Bronchial epithelial cell (primary cell): ENCODE data around the gene LAMA2. TPM values are rescaled to one million over a fixed set of nuclear protein-coding genes. Genes with fewer than 3 reads are reported as not detected.

Experiments
- DNase-seq: peaks from one replicate; pipeline ENCODE4 v3.0.0-alpha.2; 2010; ENCODE audit warnings: low read depth
- FAIRE-seq: peaks from 2 replicates; lab custom pipeline; 2011; peaks lifted over from hg19 to GRCh38; lab: Jason Lieb, UNC
- H3K27me3 ChIP-seq: 2 replicates; pipeline ENCODE4 v1.5.1; 2011; ENCODE audit warnings: low read length; ENCODE audit not compliant: control insufficient read depth, insufficient read depth
- H3K36me3 ChIP-seq: 2 replicates; pipeline ENCODE4 v1.5.1; 2011; ENCODE audit warnings: low read length; ENCODE audit not compliant: control insufficient read depth, insufficient read depth
- H3K4me3 ChIP-seq: 2 replicates; pipeline ENCODE4 v1.5.1; 2011; ENCODE audit warnings: mild to moderate bottlenecking, low read depth, low read length, control low read depth
- total RNA-seq: library from RNA; depleted of rRNA; stranded (reverse); fragments of >200 nt; gene quantifications from 2 replicates; pipeline ENCODE4 v1.2.1, GENCODE V29; 2014
- TF ChIP-seq, protein P1 (sequence below): IDR thresholded peaks from 2 replicates; pipeline ENCODE4 v1.5.1; 2011; ENCODE audit warnings: mild to moderate bottlenecking, moderate library complexity, low read length, control low read depth, inconsistent platforms; ENCODE audit not compliant: insufficient read depth, severe bottlenecking

The LAMA2 gene
- total RNA-seq, 1 donor from 2014 or later = 2.6 TPM

DNA sequence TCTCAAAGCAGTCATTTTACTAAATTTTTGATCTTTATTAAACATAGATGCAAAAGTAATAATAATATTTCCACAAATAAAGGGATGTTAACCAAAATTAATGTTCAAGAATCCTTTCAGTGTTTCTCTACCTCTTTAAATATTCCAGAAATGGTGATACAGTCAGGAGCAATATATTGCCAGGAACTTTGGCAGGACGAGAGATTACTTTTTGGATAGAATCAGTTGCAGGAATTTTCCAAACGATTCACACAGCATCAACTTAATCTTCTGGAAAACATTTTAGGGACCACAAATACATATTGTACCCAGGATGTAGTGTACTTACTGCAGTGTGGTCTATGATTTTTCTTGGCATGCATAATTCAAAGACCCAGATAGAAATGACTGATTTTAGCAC lies 125.7 kb downstream of the LAMA2 start:
- Histone ChIP-seq H3K27me3 (no peaks in the 10 kb centered on the region), H3K36me3 (no peaks in the 10 kb centered on the region), H3K4me3 (no peak overlapping the region)
- TF ChIP-seq, protein P1, sequence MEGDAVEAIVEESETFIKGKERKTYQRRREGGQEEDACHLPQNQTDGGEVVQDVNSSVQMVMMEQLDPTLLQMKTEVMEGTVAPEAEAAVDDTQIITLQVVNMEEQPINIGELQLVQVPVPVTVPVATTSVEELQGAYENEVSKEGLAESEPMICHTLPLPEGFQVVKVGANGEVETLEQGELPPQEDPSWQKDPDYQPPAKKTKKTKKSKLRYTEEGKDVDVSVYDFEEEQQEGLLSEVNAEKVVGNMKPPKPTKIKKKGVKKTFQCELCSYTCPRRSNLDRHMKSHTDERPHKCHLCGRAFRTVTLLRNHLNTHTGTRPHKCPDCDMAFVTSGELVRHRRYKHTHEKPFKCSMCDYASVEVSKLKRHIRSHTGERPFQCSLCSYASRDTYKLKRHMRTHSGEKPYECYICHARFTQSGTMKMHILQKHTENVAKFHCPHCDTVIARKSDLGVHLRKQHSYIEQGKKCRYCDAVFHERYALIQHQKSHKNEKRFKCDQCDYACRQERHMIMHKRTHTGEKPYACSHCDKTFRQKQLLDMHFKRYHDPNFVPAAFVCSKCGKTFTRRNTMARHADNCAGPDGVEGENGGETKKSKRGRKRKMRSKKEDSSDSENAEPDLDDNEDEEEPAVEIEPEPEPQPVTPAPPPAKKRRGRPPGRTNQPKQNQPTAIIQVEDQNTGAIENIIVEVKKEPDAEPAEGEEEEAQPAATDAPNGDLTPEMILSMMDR = no peak
- no peak for DNase-seq
- no peak for FAIRE-seq

DNA sequence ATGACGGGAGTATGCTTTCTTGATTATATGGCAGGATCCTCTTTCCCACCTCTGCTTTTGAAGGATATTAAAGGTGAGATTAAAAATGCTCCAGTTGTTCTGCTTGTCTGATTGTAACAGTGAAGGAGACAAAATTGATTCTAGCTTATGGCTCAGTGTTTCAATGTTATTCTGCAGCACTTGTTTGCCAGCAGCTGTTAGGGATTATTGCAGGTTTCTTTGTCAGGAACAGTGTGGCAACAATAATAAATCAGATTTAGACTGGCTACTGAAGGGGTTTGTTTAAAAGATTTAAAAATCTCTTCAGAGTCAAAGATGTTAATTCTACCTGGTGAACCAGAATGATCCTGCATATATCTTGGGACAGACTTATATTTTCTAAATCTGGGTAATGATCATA lies 126.9 kb downstream of the LAMA2 start:
- DNase-seq (no peak), FAIRE-seq (no peak)
- H3K36me3 ChIP-seq = no peaks in the 10 kb centered on the region
- TF ChIP-seq, protein P1 = no peak
- no peak overlapping the region for H3K4me3 ChIP-seq
- no peaks in the 10 kb centered on the region for H3K27me3 ChIP-seq

DNA sequence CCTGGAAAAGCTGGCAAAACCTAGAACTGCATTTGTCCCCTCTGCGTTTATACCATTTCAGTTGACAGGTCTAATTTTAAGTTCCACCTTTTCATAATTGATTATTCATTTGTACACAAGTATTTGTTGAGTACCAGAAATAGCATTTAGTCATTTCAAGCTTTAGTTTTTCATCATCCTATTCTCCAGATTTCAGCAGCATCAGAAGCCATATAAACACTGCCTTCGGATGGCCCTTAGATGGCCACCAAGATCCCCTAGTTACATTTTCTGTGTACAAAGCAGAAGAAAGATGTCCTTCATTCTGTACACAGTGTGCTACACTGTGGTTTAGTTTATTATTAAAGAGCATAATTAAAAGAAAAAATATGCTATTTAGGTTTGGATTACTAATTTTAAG lies 131.4 kb downstream of the LAMA2 start:
- DNase-seq (no peak), FAIRE-seq (no peak)
- no peaks in the 10 kb centered on the region for H3K27me3 ChIP-seq
- no peaks in the 10 kb centered on the region for H3K36me3 ChIP-seq
- no peak overlapping the region for H3K4me3 ChIP-seq
- TF ChIP-seq, protein P1 = no peak

DNA sequence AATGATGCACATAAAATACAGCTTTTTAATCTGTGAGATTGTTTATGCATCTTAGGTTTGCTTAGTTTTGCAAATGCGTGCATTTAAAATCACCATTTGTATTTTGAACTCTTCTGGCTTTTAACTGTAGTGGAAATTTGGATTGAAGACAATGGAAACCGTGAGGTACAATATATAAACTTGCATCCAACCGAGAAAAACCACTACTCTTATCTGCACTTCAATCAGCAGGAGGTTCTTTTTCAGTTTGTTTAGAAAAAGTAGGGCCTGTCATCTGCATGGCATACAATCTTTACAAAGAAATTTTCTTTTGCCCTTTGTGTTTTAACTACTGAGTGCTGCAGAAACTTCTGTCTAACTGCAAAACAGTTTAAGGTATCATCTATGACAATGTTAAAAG lies 132.8 kb downstream of the LAMA2 start:
- FAIRE-seq (no peak), DNase-seq (no peak)
- Histone ChIP-seq H3K27me3 (no peaks in the 10 kb centered on the region), H3K4me3 (no peak overlapping the region), H3K36me3 (no peaks in the 10 kb centered on the region)
- TF ChIP-seq, protein P1 = no peak

DNA sequence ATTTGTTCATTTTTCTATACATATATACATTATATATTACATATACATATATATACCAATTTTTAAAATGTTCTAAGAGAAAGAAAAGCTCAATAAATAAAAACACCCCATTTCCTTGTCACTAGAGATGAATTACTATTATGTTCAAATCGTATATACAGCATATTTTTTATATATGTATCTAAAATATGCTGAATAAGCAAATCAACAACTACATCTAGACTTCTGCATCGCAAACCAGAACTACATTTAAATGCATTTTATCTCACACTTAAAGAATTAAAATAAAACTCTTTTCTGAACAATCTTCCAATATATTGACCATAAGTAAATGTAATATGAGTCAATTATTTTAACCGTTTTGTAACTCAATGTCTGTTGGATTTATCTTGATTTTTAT lies 133.9 kb downstream of the LAMA2 start:
- TF ChIP-seq, protein P1 = no peak
- no peaks in the 10 kb centered on the region for H3K27me3 ChIP-seq
- H3K4me3 ChIP-seq = no peak overlapping the region
- FAIRE-seq (no peak), DNase-seq (no peak)
- H3K36me3 ChIP-seq = no peaks in the 10 kb centered on the region

DNA sequence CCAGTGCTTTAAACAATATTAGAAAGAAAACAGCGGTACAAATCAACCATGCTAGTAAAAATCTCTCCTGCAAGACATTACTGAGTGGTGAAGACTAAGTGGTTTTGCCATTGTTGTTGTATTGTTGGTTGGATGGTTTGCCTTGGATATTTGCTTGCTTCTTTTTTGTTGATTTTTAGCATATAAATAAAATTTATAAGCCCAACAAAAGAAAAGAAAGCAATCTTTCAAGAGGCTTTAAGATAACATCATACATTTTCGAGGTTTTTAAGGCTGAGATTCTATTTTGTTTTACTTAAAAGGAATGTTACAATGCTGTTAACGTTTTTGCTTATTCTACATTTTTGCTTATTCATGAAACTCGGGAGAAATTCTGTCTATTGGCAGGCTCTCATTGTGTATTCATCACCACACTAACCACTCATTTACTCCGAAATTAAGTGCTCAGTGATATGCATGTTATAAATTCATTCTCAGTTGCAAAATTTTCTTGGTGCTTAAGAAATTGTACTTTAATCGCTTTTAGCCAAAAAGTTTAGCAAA lies 139.1 kb downstream of the LAMA2 start:
- no peak overlapping the region for H3K4me3 ChIP-seq
- no peak for DNase-seq
- no peak for FAIRE-seq
- TF ChIP-seq, protein P1 = no peak
- no peaks in the 10 kb centered on the region for H3K36me3 ChIP-seq
- no peaks in the 10 kb centered on the region for H3K27me3 ChIP-seq
